HG02571 (cell line): ENCODE results near the gene C11orf65.
"Not testable (repeated sequence)": the region's sequence is repeated elsewhere in the genome, so short reads cannot be mapped to it uniquely, and the experiment has no call there.

Experiments used
- ATAC-seq: cut with Tn5 transposase; IDR thresholded peaks from one replicate; pipeline ENCODE4 v1.9.1; 2021; ENCODE audit warnings: mild to moderate bottlenecking, moderate library complexity; ENCODE audit not compliant: unreplicated experiment

C11orf65 gene

GRCh38 chr11:108474664-108475463, 7.5 kb upstream of the C11orf65 start:
- no peak for ATAC-seq

GRCh38 chr11:108472681-108473080, 5.4 kb upstream of the C11orf65 start:
- no peak for ATAC-seq

- ATAC-seq: no peak
Observed at GRCh38 chr11:108468478-108468864, 1.1 kb upstream of the C11orf65 start.

GRCh38 chr11:108466405-108466804, 924 bp downstream of the C11orf65 start:
- no peak for ATAC-seq

GRCh38 chr11:108453207-108453835, 14.0 kb downstream of the C11orf65 start:
- no peak for ATAC-seq

- ATAC-seq: not testable (repeated sequence)
Observed at GRCh38 chr11:108441445-108441844, 25.9 kb downstream of the C11orf65 start.

- ATAC-seq: no peak
Observed at GRCh38 chr11:108436594-108436993, 30.7 kb downstream of the C11orf65 start.

GRCh38 chr11:108435066-108435465, 32.3 kb downstream of the C11orf65 start:
- no peak for ATAC-seq

GRCh38 chr11:108432783-108433182, 34.5 kb downstream of the C11orf65 start:
- no peak for ATAC-seq

- no peak for ATAC-seq
Observed at GRCh38 chr11:108431997-108432396, 35.3 kb downstream of the C11orf65 start.

GRCh38 chr11:108431370-108431769, 36.0 kb downstream of the C11orf65 start:
- ATAC-seq: no peak

GRCh38 chr11:108417551-108417950, 49.8 kb downstream of the C11orf65 start:
- ATAC-seq: not testable (repeated sequence)

- no peak for ATAC-seq
Observed at GRCh38 chr11:108414958-108415357, 52.4 kb downstream of the C11orf65 start.

- no peak for ATAC-seq
Observed at GRCh38 chr11:108405706-108406105, 61.6 kb downstream of the C11orf65 start.

GRCh38 chr11:108403052-108403451, 64.3 kb downstream of the C11orf65 start:
- no peak for ATAC-seq

GRCh38 chr11:108402241-108402640, 65.1 kb downstream of the C11orf65 start:
- ATAC-seq: no peak

- ATAC-seq: no peak
Observed at GRCh38 chr11:108398439-108398838, 68.9 kb downstream of the C11orf65 start.

GRCh38 chr11:108396672-108397071, 70.7 kb downstream of the C11orf65 start:
- not testable (repeated sequence) for ATAC-seq

- ATAC-seq: no peak
Observed at GRCh38 chr11:108394744-108395284, 72.5 kb downstream of the C11orf65 start.

GRCh38 chr11:108393046-108393445, 74.3 kb downstream of the C11orf65 start:
- ATAC-seq: no peak

- ATAC-seq: no peak
Observed at GRCh38 chr11:108392353-108392752, 75.0 kb downstream of the C11orf65 start.

GRCh38 chr11:108388576-108388975, 78.8 kb downstream of the C11orf65 start:
- ATAC-seq: no peak
